ENCODE data around the gene SLC25A45.

DNA sequence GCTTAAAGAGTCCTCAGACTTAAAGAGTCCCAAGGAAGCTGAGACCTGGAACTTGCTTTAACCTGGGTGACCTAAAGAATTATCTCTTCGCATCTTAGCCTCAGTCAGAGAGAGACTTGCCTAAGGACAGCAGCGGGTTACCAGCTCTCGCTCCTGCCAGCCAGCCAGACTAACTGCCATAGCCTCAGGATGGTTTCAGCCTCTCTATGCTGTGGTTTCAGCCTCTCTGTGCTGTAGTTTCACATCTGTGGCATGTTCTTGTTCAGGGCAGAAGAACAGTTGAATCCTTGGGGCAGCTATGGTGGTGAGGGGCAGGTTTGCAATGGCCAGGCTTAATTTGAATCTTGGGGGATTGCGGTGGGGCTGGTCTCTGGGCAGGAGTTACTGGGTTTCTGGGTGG lies 6.3 kb upstream of the SLC25A45 start:
- TF ChIP-seq, protein P1, sequence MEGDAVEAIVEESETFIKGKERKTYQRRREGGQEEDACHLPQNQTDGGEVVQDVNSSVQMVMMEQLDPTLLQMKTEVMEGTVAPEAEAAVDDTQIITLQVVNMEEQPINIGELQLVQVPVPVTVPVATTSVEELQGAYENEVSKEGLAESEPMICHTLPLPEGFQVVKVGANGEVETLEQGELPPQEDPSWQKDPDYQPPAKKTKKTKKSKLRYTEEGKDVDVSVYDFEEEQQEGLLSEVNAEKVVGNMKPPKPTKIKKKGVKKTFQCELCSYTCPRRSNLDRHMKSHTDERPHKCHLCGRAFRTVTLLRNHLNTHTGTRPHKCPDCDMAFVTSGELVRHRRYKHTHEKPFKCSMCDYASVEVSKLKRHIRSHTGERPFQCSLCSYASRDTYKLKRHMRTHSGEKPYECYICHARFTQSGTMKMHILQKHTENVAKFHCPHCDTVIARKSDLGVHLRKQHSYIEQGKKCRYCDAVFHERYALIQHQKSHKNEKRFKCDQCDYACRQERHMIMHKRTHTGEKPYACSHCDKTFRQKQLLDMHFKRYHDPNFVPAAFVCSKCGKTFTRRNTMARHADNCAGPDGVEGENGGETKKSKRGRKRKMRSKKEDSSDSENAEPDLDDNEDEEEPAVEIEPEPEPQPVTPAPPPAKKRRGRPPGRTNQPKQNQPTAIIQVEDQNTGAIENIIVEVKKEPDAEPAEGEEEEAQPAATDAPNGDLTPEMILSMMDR (optimal IDR thresholded peaks at IDR 0.05 in 1 of 3, IDR thresholded peaks at IDR 0.05 in 1 of 3, conservative IDR thresholded peaks at IDR 0.05 in 1 of 3; ENCODE audit: extremely low read depth in 1 of 3, insufficient read depth in 2 of 3, low read length in 3 of 3) = no peak
- no peak for TF ChIP-seq EZH2 (IDR thresholded peaks at IDR 0.05; ENCODE audit: low read length)

All from keratinocyte (primary cell).